ENCODE measurements around the gene BMPR1A.

DNA sequence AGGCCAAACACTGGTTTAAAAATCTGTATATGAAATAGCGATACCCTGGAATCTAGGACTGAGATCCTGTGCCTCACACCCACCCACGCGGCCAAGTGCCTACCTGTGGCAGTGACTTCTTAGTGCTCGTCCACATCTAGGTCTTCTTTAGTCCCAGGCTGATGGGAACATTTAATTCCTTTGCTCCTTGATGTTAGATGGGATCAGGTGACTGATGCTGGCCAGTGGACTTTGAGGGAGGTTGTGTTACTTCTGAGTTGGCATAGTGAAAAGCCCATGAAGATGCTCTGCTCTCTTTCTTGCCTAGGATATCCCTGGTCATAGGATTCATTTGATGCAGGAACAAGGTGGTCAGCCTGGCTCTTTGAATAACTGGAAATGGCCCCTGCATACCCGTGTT is 59.2 kb downstream of the BMPR1A start:
- TF ChIP-seq CEBPB (tag; IDR thresholded peaks at IDR 0.05) (no peak), CBX5 (IDR thresholded peaks at IDR 0.05; ENCODE audit: borderline replicate concordance, low read depth) (no peak), NFXL1 (CRISPR knock-in tag; IDR thresholded peaks at IDR 0.05) (no peak), TEAD4 (IDR thresholded peaks at IDR 0.05; ENCODE audit: low read length) (no peak), TEAD4 (CRISPR knock-in tag; IDR thresholded peaks at IDR 0.05; ENCODE audit: borderline replicate concordance) (no peak), JUND (IDR thresholded peaks at IDR 0.05; ENCODE audit: borderline replicate concordance, low read depth, low read length) (no peak), JUND (tag; IDR thresholded peaks at IDR 0.05; ENCODE audit: borderline replicate concordance, low read depth, low read length) (no peak), EZH2 (IDR thresholded peaks at IDR 0.05; ENCODE audit: borderline replicate concordance, low read depth, low read length) (no peak)
- TF ChIP-seq, protein P1, sequence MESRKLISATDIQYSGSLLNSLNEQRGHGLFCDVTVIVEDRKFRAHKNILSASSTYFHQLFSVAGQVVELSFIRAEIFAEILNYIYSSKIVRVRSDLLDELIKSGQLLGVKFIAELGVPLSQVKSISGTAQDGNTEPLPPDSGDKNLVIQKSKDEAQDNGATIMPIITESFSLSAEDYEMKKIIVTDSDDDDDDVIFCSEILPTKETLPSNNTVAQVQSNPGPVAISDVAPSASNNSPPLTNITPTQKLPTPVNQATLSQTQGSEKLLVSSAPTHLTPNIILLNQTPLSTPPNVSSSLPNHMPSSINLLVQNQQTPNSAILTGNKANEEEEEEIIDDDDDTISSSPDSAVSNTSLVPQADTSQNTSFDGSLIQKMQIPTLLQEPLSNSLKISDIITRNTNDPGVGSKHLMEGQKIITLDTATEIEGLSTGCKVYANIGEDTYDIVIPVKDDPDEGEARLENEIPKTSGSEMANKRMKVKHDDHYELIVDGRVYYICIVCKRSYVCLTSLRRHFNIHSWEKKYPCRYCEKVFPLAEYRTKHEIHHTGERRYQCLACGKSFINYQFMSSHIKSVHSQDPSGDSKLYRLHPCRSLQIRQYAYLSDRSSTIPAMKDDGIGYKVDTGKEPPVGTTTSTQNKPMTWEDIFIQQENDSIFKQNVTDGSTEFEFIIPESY (CRISPR knock-in tag; IDR thresholded peaks at IDR 0.05), result no peak

Data from K562 (cell line).